Fibroblast of lung (primary cell): ENCODE data around the gene GNL3L.

Experiments
- EZH2 ChIP-seq: IDR thresholded peaks from 2 replicates; pipeline ENCODE4 v1.5.1; 2012; ENCODE audit warnings: low read length, control low read depth, mild to moderate bottlenecking; ENCODE audit errors: missing control alignments
- TF ChIP-seq, protein P1 (sequence below), 2 donors: IDR thresholded peaks in 1 of 2; conservative IDR thresholded peaks in 1 of 2; 1 replicate in 1 of 2; 2 replicates in 1 of 2; pipeline ENCODE4 v1.5.1; 2011 to 2012; ENCODE audit warnings: low read length in 2 of 2, control low read depth in 1 of 2, inconsistent platforms in 1 of 2, low read depth in 1 of 2, mild to moderate bottlenecking in 1 of 2

- TF ChIP-seq, protein P1, sequence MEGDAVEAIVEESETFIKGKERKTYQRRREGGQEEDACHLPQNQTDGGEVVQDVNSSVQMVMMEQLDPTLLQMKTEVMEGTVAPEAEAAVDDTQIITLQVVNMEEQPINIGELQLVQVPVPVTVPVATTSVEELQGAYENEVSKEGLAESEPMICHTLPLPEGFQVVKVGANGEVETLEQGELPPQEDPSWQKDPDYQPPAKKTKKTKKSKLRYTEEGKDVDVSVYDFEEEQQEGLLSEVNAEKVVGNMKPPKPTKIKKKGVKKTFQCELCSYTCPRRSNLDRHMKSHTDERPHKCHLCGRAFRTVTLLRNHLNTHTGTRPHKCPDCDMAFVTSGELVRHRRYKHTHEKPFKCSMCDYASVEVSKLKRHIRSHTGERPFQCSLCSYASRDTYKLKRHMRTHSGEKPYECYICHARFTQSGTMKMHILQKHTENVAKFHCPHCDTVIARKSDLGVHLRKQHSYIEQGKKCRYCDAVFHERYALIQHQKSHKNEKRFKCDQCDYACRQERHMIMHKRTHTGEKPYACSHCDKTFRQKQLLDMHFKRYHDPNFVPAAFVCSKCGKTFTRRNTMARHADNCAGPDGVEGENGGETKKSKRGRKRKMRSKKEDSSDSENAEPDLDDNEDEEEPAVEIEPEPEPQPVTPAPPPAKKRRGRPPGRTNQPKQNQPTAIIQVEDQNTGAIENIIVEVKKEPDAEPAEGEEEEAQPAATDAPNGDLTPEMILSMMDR (conservative IDR thresholded peaks at IDR 0.05 in 1 of 2, IDR thresholded peaks at IDR 0.05 in 1 of 2; ENCODE audit: low read depth in 1 of 2, low read length in 2 of 2), result no peak
- TF ChIP-seq EZH2, result no peak
These were observed 46.1 kb upstream of the GNL3L start for GRCh38 chrX:54483946-54484345.
